GM19463 (cell line): ENCODE data around the gene ERBB2.

Source experiments
- ATAC-seq: cut with Tn5 transposase; IDR thresholded peaks from one replicate; pipeline ENCODE4 v1.9.1; 2021; ENCODE audit warnings: mild to moderate bottlenecking, moderate library complexity; ENCODE audit not compliant: unreplicated experiment

The ERBB2 gene

DNA sequence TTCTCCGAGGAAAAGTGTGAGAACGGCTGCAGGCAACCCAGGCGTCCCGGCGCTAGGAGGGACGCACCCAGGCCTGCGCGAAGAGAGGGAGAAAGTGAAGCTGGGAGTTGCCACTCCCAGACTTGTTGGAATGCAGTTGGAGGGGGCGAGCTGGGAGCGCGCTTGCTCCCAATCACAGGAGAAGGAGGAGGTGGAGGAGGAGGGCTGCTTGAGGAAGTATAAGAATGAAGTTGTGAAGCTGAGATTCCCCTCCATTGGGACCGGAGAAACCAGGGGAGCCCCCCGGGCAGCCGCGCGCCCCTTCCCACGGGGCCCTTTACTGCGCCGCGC is at the start of gene ERBB2:
TSS of gene ERBB2 (plus strand) at position 247 of the 330 bp plus-strand sequence. CDS start 175 bp downstream, outside the sequence.
- ATAC-seq, result no peak

DNA sequence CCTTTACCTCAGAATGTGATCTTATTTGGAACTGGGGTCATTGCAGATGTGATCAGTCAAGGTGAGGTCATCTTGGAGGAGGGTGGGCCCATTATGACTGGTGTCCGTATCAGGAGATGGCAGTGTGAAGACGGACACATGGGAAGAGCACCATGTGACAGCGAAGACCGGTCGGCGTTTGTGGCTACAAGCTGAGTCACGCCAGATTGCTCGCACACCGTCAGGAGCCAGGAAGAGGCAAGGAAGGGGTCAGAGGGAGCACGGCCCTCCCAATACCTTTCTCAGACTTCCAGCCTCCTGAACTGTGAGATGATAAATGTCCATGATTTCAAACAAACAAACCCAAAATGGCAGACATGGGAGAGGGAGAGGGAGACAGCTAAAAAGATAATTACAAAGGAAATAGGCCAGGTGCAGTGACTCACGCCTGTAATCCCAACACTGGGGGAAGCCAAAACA is 49.7 kb upstream of the ERBB2 start:
- no peak for ATAC-seq

DNA sequence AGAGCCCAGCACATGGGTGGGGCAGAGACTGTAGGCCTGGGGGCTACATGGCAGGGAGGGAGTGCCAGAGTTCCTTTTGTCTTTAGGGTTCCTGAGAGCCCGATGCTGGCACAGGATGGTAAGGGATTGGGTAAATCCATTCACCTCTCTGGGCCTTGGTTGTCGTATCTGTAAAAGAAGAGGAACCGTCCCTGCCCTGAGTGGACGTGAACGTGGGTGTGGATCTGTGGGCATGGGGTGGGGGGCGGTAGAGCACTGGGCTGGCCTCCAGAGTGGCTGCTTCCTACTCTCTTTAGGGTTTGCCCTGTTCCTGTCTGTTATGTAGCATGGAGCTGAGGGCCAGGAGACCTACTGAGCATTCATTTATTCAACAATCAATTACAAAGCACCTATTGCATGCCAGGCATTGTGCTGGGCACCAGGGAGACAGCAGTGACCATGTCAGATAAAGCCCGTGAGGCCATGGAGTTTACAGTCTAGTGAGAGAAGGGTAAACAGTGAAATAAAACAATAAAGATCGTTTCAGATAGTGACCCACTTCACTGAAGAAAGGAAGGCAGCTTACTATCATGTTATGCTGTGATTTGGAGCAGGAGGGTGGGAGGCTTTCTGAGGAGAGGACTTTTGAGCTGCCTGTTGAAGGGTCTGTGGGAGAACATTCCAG is 47.8 kb upstream of the ERBB2 start:
- ATAC-seq, result no peak

DNA sequence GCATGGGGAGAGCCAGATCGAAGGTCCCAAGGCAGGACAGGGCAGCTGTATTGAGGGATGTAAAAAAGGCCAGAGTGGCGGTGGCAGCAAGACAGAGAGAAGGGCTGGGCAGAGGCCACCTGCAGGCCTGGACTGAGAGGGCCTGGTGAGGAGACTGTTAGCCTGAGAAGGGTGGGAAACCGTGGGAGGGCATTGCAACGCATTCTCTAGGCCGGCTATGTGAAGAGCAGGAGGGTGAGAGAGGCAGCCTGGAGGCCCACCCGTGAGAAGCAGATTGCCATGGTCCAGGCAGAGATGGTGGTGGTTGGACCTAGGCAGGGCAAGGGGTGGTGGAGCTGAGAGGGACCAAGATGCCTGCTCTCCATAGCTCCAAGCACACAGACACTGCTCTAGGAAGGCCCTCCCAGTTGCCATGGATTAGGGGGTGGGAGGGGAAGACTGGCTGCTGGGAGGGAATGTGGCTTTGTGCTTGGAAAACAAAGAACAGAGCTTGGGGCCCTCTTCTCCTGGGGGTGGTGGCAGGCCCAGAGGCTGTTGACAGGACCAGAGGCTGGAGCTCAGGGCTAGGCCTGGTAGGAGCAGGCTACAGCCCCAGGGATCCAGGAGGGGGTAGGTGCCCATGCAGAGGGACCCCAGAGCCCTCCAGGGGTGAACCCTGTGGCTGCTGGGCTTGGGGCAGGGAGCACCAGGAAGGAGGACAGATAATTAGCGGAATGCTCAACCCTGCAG is 47.1 kb upstream of the ERBB2 start:
- ATAC-seq, result no peak

DNA sequence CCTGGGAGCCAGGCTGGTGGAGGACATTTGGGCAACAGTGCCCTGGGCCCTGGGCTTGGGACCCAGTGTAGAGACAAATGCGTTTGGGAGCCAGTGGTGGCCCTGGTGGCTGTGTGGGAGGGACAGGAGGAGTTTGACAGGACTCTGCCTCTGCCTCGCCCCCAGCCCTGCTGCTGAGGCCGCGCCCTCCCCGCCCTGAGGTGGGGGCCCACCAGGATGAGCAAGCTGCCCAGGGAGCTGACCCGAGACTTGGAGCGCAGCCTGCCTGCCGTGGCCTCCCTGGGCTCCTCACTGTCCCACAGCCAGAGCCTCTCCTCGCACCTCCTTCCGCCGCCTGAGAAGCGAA is 46.6 kb upstream of the ERBB2 start:
- ATAC-seq, result no peak

DNA sequence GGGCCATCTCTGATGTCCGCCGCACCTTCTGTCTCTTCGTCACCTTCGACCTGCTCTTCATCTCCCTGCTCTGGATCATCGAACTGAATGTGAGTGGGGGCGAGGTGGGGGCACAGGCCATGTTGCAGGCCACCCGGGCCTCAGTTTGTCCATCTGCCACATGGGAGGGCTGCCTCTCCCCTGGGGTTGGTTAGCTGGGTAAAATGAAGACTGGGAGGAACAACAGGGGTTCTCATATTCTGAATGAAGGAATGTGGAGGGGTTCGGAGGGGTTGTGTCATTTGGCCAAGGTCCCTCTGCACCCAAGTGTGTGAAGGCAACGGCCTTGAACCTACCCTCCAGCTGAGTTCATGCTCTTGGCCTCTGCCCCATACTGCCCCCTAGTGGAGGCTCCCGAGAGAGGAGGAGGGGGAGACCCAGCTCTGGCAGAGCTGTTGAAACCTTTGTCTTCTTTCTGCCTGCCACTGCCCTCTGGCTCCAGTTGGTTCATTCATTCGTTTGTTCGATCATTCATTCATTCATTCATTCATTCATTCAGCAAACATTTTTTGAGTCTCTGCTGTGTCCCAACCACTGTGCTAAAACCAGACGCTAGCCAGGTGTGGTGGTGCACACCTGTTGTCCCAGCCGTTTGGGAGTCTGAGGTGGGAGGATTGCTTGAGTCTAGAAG is 46.1 kb upstream of the ERBB2 start:
- no peak for ATAC-seq

DNA sequence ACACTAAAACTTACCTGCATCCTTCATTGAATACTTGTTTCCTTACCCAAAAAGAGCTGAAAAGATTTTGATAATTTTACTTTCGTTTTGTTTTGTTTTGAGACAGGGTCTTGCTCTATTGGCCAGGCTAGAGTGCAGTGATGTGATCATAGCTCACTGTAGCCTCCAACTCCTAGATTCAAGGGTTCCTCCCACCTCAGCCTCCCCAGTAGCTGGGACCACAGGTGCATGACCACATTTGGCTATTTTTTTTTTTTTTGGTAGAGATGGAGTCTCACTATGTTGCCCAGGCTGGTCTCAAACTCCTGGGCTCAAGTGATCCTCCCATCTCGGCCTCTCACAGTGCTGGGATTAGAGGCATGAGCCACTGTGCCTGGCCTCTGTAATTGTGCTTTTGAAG is 44.8 kb upstream of the ERBB2 start:
- ATAC-seq, result no peak

DNA sequence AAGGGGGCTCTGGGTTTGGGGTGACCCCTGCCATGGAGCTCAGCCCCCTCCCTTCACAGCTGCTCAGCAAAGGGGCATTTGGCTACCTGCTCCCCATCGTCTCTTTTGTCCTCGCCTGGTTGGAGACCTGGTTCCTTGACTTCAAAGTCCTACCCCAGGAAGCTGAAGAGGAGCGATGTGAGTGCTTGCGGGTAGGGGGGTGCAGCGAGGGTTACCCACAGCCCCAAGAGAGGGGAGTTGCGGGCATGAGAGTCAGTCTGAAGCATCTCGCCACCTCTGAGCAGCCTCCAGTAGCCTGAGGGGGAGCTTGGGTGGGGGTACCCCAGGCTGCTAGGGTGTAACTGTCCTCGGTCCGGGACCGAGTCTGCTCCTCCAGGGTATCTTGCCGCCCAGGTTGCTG is 41.5 kb upstream of the ERBB2 start:
- ATAC-seq, result no peak

DNA sequence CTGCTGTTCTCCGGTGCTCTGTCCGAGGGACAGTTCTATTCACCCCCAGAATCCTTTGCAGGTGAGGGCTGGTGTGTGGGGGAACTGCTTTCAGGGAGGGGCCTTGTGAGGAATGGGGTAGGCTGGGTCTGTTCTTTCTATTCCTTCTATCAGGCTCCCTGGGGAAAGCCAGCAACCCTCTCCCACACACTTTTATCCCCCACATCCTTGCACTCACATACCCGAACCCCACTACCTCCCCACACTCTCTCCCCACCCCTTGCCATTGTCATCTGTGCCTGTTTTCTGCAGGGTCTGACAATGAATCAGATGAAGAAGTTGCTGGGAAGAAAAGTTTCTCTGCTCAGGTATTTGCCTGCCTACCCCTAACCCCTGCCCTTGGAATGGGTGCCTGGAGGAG is 41.1 kb upstream of the ERBB2 start:
- ATAC-seq, result no peak

DNA sequence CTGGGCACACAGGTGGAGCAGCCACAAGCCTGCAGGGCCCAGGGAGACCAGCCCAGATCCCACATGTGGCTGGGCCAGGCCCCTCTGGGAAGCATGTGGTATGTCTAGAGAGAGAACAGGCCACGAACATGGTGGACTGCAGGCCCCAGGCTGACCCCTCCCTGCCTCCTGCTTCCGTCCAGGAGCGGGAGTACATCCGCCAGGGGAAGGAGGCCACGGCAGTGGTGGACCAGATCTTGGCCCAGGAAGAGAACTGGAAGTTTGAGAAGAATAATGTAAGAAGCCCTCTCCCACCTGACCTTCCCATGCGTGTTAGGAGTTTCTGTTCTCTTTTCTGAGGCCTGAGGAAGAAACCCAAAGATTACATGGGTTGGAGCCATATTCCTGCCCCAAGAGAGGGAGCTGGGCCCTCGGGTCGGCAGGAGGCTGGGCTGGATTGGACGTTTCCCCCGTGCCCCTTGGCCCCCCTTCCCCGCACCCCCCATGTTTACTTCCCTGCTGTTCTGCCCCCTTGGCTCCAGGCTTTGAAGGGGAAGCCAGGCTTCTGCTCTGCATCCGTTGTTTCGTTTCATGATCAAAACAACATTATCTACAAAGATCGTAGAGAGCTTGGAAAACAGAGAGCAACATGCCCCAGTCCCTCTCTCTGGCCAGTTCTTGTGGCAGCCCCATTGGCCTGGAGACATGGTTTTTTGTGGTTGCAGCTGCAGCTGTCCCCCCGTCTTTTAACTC is 40.4 kb upstream of the ERBB2 start:
- no peak for ATAC-seq

DNA sequence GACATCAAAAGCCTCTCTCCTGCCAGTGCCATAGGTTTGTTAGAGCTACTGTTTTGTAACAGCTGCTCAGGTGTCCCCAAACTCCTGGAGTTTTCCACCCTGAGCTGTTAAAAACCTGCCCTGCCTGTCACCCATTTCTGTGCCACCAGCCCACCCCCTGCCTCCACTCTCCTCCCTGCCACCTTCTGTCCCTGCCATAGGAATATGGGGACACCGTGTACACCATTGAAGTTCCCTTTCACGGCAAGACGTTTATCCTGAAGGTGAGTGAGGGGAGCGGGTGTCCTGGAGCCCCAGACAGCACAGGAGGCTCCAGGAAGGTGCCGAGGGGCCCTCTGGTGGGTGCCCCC is 39.9 kb upstream of the ERBB2 start:
- ATAC-seq, result no peak

DNA sequence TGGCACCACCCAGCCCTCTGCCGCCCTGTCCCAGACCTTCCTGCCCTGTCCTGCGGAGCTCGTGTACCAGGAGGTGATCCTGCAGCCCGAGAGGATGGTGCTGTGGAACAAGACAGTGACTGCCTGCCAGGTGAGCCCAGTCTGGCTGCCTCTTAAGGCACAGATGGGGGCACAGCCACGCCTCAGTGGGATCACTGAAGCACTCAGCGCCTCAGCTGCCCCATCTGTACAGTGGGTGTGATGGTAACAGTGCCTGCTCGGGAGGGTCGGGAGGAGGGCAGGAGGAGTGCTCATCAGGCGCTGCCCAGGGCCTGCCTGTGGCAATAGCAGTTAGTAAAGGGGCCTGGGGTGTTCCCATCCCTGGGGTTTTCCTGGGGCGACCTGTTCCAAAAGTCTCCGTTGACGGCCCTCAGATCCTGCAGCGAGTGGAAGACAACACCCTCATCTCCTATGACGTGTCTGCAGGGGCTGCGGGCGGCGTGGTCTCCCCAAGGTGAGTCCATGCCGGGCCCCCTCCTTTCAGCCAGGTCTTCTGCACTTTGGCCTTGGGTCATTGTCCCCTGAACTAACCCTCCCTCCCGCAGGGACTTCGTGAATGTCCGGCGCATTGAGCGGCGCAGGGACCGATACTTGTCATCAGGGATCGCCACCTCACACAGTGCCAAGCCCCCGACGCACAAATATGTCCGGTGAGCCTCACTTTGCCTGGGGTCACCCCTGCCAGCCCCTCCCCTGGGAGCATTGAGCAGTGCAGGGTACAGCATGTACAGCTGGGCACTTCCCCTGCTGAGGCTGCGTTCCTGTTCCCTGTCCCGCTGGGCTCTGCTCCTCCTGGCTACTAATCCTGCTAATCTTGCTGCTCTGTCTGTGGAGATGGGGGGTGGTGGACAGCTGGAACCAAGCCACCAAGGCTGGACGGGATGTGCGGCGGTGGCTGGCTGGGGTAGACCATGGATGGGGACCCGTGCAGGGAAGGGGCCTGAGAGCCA is 39.2 kb upstream of the ERBB2 start:
- no peak for ATAC-seq

DNA sequence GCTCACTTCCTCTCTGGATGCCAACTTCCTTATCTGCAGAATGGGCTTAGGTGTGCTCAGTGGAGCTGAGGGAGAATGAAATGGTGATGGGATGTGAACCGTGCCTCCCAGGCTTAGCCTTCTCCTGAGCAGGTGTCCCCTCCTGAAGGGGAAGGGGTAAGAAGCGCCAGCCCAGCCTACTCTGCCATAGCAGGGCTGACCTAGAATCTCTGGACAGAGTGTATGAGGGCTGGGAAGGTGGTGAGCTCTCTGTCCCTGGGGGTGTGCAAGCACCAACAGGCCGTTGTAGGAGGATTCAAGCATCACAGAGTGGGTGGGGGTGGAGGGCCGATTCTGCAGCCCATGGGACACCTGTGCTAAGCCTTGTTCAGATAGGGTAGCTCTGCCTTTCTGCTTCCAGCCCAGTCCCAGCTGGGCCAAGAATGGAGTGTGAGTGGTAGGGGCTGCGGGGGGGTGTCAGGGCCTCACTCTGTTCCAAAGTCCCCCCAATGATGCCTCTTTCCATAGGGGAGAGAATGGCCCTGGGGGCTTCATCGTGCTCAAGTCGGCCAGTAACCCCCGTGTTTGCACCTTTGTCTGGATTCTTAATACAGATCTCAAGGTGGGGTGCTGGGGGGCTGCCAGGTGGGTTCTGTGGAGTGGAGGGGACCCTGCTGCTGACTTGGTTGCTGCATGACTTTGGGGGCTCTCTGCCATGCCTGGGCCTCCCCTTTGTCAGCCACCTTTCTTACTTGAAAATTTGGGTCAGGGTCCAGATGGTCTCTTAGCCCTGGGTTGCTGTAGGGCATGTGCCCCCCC is 37.9 kb upstream of the ERBB2 start:
- no peak for ATAC-seq

DNA sequence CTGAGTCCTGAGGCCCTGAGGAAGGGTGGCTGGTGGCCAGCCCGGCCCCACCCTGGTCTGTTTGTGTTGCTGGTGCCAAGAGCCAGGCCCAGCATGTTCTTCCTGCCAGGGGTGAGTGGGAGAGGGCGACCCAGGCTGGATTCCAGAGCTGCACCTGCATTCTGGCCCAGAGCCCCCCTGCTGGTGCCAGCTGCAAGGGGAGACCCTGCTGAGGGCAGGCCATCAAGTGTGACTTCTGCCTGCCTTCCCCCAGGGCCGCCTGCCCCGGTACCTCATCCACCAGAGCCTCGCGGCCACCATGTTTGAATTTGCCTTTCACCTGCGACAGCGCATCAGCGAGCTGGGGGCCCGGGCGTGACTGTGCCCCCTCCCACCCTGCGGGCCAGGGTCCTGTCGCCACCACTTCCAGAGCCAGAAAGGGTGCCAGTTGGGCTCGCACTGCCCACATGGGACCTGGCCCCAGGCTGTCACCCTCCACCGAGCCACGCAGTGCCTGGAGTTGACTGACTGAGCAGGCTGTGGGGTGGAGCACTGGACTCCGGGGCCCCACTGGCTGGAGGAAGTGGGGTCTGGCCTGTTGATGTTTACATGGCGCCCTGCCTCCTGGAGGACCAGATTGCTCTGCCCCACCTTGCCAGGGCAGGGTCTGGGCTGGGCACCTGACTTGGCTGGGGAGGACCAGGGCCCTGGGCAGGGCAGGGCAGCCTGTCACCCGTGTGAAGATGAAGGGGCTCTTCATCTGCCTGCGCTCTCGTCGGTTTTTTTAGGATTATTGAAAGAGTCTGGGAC is 37.1 kb upstream of the ERBB2 start:
- ATAC-seq, result no peak

DNA sequence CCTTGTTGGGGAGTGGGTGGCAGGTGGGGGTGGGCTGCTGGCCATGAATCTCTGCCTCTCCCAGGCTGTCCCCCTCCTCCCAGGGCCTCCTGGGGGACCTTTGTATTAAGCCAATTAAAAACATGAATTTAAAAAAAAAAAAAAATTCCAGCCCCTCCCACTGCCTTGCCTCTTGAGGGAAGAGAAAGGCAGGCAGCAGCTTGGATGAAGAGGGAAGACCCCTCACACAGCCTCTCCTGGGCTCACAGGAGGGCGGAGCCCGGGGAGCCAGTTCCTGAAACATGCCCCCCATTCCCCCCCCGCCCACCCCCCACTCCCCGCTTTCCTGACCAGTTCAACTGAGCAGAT is 36.5 kb upstream of the ERBB2 start:
- no peak for ATAC-seq

DNA sequence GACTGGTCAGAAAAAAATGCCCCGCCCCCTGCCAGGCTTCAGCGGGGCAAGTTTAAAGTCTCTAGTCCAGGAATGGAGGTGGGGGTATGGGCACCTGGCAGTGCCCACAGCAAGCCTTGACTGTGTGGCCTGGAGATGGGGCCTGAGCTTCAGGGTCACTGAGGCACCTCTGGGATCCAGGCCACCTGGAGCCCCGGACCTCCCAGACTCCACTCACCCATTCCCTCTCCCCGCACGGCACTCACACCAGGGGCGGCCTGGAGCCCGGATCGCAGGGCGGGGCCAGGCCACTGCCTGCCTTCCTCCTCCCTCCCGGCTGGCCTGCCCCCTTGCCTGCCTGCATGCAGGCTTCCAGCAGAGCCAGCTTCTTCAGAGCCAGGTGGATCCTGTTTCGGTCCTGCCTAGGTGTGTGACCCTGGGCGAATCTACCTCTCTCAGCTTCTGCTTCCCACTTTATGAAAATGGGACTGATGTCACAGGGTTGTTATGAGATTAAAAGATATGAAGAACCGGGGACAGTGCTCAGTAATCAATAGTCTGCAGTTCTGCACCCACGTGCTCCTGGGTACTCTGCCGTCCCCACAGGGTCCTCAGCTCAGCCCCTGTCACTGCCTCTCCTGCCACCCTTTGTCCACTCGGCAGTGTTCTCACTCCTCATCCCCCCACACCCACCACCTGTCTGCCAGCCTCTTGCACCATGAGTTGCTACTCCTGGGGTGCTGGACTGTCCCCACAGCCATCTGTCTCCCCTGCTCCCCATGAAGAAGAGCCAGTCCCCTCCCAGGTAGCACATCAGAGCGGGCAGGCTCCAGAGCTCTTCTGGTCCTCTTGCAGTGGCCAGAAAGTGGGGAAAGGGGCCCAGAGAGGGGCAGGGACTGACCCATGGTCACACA is 35.9 kb upstream of the ERBB2 start:
- no peak for ATAC-seq

DNA sequence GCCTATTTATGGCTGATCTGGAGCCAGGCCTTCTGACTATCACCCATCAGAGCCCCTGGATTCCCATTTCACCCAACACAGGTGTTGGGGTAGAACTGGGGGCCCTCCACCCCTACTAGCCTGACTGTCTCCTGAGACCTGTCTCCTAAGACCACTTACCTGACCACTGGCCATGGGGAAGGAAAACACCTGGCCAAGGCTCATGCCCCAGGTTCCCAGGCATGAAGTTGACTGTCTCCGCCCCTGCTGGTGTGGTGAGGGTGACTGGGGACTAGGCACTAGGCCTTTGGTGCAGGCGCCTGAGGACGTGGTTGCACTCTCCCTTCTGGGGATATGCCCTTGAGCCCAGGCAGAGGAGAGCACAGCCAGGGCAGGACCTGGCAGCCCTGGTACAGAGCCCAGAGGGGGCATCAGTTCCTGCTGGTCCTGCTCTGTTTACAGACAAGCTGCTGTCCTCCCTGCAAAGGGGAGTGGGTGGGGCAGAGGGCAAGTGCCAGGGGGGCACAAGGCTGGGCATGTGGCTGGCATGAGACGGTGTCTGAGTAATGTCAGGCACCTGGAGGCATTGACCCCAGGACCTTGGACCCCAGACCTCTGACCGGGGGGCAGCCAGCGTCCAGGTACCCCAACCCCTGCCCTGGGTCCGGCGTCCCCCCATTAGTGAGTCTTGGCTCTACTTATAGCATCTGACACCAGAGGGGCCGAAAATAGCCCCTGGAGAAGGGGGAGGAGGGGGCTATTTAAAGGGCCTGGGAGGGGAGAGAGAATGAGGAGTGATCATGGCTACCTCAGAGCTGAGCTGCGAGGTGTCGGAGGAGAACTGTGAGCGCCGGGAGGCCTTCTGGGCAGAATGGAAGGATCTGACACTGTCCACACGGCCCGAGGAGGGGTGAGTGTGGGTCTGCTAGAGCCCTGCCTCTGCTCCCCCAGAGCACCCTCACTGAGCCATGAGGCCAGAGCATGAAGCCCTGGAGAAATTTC is 35.0 kb upstream of the ERBB2 start, which contains the start of gene TCAP:
TSS of gene TCAP (plus strand) at position 769 of the 981 bp plus-strand sequence. CDS start at position 780, 11 bp downstream.
- ATAC-seq, result no peak
